GM12891 (cell line): Measurements from ENCODE around the gene ZNF837.

Experiments
- POLR2A ChIP-seq: IDR thresholded peaks from 2 replicates; pipeline ENCODE4 v1.6.1; 2011; ENCODE audit warnings: low read depth, low read length, control low read depth
- SPI1 ChIP-seq: IDR thresholded peaks from 2 replicates; pipeline ENCODE4 v1.6.1; 2011; ENCODE audit warnings: low read depth, low read length, control low read depth
- TAF1 ChIP-seq: IDR thresholded peaks from 2 replicates; pipeline ENCODE4 v1.6.1; 2011; ENCODE audit warnings: low read depth, low read length, control low read depth

- no peak for TF ChIP-seq POLR2A
- TF ChIP-seq TAF1: no peak
- no peak for TF ChIP-seq SPI1
Observed at GRCh38 chr19:58409010-58409790, 28.4 kb upstream of the ZNF837 start.
